GM10248 (cell line): ENCODE results near the gene FBXO33.
"Not testable (repeated sequence)": the region's sequence is repeated elsewhere in the genome, so short reads cannot be mapped to it uniquely, and the experiment has no call there.

Experiments
- CTCF ChIA-PET: fragments of 300-600 bp; sonication (Branson Sonifier 250); formaldehyde crosslinking; extraction: SDS; loops from one replicate; lab custom pipeline; 2021; ENCODE audit warnings: antibody characterized with exemption; lab: Yijun Ruan, JAX
- POLR2A ChIA-PET: fragments of 350-650 bp; sonication (Branson Sonifier 250); formaldehyde crosslinking; extraction: SDS; loops from one replicate; lab custom pipeline; 2020; ENCODE audit warnings: antibody characterized with exemption; lab: Yijun Ruan, JAX
- DNase-seq: peaks from one replicate; pipeline ENCODE4 v3.0.0; 2012; ENCODE audit errors: extremely low spot score
- TF ChIP-seq, protein P1 (sequence below): IDR thresholded peaks from 2 replicates; pipeline ENCODE4 v1.5.1; 2012; ENCODE audit warnings: mild to moderate bottlenecking, low read depth; ENCODE audit errors: extremely low read depth, missing control alignments, control extremely low read depth

The FBXO33 gene

DNA sequence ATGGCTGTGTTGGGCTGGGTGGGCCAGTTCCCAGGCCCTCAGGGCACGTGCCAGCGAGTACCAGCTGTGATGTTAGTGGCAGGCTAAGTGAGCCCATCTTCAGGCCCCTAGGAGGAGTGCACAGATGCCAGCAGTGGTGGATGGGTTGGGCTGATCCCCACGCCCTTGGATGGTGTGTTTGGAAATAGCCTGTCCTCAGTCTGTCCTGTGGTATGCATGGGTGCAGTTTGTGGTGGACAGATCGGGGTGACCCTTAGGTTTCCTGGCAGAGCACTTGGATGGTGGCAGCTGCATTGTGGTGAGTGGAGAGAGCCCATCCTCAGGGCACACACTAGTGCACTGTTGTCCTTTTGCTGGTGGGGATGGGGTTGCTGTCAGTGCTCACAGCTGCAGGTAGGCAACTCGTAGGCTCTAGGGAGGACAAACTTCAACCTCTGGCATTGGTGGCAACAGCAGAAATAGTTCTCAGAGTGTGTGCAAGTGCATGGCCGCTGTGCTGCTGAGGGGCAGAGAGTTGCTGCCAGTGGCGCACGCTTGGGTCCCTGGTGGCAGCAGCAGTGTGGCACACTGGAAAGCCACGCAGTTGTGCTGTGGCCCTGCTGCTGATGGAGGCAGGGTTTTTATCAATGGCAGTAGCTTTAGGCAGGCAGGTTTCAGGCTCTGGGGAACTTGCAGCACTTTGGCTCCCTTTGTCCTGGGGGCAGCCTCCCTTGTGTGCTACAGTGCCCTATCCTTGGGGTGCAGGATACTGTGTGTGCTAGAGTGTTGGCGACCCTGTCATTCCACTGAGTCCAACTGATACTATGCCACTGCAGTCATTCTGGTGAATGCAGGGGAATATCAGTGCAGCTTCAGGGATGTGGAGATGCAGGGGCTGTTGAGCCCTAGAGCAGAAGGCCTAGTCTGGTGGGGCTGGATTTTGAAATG, 65.5 kb downstream of the FBXO33 start:
- ChIA-PET CTCF (interaction anchor here (1.1 kb wide), 1 partner anchor 100 kb away, joined by 4 read pairs; no protein-coding TSS in a partner anchor), POLR2A (no interaction called here)
- TF ChIP-seq, protein P1, sequence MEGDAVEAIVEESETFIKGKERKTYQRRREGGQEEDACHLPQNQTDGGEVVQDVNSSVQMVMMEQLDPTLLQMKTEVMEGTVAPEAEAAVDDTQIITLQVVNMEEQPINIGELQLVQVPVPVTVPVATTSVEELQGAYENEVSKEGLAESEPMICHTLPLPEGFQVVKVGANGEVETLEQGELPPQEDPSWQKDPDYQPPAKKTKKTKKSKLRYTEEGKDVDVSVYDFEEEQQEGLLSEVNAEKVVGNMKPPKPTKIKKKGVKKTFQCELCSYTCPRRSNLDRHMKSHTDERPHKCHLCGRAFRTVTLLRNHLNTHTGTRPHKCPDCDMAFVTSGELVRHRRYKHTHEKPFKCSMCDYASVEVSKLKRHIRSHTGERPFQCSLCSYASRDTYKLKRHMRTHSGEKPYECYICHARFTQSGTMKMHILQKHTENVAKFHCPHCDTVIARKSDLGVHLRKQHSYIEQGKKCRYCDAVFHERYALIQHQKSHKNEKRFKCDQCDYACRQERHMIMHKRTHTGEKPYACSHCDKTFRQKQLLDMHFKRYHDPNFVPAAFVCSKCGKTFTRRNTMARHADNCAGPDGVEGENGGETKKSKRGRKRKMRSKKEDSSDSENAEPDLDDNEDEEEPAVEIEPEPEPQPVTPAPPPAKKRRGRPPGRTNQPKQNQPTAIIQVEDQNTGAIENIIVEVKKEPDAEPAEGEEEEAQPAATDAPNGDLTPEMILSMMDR, result no peak
- DNase-seq, result no peak

DNA sequence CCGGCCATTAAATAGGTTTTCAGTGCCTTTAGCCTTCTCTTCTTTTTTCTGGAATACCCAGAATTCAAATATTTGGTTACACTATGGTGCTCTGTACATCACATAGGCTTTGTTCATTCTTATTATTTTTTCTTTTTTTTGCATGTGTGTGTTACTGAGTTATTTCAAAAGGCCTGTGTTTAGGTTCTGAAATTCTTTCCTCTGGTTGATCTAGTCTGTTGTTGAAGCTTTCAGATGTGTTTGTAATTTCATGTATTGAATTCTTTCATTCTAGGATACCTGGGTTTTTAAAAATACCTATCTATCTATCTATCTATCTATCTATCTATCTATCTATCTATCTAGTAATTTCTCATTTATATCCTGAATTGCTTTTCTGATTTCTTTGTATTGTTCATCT, 66.9 kb downstream of the FBXO33 start:
- DNase-seq, result no peak
- POLR2A ChIA-PET, result no interaction called here
- TF ChIP-seq, protein P1, result no peak
- CTCF ChIA-PET, result no interaction called here

DNA sequence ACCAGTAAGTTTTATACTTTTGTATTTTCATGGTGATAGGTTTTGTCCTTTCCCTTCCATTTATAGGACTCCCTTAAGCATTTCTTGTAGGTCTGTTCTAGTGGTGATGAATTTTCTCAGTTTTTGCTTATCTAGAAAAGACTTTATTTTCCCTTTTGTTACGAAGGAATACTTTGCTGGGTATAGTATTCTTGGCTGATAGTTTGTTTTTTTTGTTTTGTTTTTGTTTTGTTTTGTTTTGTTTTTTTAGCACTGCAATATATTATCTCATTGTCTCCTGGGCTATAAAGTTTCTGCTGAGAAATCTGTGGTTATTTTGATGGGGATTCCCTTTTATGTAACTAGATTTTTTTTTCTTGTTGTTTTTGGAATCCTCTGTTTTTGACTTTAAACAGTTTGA, 67.7 kb downstream of the FBXO33 start:
- TF ChIP-seq, protein P1, result no peak
- no peak for DNase-seq
- CTCF ChIA-PET, result no interaction called here
- POLR2A ChIA-PET, result no interaction called here

DNA sequence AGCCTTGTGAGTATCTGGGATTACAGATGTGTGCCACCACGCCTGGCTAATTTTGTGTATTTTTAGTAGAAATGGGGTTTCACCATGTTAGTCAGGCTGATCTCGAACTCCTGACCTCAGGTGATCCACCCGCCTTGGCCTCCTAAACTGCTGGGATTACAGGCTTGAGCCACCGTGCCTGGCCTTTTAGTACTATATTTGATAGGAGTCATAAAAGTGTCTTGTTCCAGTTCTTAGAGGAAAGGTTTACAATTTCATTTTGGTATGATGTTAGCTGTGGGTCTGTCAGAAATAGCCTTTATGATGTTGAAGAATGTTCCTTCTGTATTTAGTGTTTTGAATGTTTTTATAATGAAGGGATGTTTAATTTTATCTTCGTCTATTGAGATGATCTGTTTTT, 70.7 kb downstream of the FBXO33 start:
- CTCF ChIA-PET, DNase-seq, POLR2A ChIA-PET: not testable (repeated sequence)

DNA sequence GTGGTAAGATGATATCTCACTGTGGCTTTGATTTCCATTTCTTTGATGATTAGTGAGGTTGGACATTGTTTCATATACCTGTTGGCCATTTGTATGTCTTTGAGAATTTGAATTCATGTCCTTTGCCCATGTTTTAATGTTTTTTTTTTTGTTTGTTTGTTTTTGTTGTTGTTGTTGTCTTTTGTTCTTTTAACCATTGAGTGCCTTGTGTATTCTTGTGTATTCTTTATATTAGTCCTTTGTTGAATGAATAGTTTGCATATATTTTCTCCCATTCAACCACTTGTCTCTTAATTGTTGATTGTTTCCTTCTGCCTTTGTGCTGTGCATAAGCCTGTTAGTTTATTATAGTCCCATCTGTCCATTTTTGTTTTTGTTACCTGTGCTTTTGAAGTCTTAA, 71.9 kb downstream of the FBXO33 start:
- ChIA-PET CTCF (no interaction called here), POLR2A (no interaction called here)
- no peak for DNase-seq
- TF ChIP-seq, protein P1, result no peak

DNA sequence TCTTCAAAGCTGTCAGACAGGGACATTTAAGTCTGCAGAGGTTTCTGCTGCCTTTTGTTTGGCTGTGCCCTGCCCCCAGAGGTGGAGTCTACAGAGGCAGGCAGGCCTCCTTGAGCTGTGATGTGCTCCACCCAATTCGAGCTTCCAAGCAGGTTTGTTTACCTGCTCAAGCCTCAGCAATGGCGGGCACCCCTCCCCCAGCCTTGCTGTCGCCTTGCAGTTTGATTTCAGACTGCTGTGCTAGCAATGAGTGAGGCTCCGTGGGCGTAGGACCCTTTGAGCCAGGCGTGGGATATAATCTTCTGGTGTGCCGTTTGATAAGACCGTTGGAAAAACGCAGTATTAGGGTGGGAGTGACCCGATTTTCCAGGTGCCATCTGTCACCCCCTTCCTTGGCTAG, 73.2 kb downstream of the FBXO33 start:
- DNase-seq, POLR2A ChIA-PET: not testable (repeated sequence)
- CTCF ChIA-PET, result interaction anchor here (1.0 kb wide), 1 partner anchor 11 kb away, joined by 3 read pairs; no protein-coding TSS in a partner anchor

DNA sequence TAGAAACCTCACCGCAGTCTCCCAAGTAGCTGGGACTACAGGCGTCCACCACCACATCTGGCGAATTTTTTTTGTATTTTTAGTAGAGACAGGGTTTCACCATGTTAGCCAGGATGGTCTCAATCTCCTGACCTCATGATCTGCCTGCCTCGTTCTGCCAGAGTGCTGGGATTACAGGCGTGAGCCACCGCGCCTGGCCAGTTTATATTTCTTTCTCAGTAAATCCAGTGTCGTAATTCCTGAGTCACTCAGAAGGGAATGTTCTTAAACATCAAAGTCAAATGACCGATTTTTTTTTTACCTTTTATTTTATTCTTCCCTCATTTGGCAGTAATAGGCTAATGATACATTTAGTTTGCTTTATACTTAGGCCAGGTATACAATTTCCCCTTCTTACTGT, 80.5 kb downstream of the FBXO33 start:
- TF ChIP-seq, protein P1, result no peak
- ChIA-PET CTCF (no interaction called here), POLR2A (no interaction called here)
- DNase-seq, result no peak

DNA sequence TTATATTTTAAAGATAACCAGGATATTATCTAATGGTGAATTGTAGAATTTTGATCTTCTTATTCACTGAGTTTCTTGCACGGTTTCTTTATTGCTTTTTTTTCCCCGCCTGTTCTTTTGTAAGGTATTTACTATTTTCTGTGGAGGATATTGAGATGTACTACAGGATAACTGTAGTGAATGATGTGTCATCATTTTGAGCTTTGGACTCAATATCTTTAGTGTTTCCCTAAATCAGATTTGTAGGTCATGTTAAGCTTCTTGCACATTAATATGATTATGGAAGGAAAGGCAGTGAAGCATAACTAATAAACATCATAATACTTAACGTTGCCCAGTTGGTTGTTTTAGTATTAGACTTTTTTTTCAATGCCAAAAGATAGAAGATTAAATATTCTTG, 81.4 kb downstream of the FBXO33 start:
- DNase-seq, result no peak
- POLR2A ChIA-PET, result no interaction called here
- TF ChIP-seq, protein P1, result no peak
- CTCF ChIA-PET, result no interaction called here
